ENCODE data around the gene TMEM126A.
A peak's percentile ranks its signal among the peaks of the same experiment; 100 is the strongest.

The TMEM126A gene

DNA sequence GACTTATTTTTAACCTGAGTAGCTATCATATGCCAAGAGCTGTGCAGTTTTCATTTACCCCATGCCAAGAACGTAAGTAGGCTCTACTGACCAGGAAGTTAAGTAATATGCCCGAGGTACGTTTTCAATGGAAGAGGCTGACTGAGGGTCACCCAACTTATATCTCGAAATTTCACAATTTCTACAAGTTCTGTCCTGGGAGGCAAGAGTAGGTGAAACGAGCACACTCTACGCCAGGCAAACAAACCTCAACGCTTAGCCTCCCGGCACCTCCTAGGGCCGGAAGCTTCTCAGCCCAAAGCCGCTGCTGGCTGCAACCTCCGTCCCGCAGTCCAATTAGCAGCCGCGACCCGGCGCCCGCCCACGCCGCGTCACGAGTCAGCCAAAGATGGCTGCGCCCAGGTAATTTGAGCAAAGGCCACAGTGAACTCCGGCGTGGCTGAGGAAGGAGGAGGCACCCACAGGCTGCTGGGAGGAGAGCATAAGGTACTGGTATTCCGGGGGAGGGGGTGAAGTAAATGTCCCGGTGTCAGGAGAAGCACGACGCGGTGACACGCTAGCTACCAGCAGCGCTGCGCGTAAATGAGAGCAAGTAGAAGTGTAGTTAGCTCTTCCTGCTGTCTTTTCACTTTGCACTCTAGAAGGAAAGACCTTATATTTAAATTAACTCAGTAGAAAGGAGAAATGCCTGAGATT lies at the start of gene TMEM126A (continued):
- TF ChIP-seq, protein P1, sequence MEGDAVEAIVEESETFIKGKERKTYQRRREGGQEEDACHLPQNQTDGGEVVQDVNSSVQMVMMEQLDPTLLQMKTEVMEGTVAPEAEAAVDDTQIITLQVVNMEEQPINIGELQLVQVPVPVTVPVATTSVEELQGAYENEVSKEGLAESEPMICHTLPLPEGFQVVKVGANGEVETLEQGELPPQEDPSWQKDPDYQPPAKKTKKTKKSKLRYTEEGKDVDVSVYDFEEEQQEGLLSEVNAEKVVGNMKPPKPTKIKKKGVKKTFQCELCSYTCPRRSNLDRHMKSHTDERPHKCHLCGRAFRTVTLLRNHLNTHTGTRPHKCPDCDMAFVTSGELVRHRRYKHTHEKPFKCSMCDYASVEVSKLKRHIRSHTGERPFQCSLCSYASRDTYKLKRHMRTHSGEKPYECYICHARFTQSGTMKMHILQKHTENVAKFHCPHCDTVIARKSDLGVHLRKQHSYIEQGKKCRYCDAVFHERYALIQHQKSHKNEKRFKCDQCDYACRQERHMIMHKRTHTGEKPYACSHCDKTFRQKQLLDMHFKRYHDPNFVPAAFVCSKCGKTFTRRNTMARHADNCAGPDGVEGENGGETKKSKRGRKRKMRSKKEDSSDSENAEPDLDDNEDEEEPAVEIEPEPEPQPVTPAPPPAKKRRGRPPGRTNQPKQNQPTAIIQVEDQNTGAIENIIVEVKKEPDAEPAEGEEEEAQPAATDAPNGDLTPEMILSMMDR (tag by site-specific recombination; IDR thresholded peaks at IDR 0.05) = no peak
- no peak for TF ChIP-seq ZNF404 (tag by site-specific recombination; IDR thresholded peaks at IDR 0.05)
- TF ChIP-seq, protein P2, sequence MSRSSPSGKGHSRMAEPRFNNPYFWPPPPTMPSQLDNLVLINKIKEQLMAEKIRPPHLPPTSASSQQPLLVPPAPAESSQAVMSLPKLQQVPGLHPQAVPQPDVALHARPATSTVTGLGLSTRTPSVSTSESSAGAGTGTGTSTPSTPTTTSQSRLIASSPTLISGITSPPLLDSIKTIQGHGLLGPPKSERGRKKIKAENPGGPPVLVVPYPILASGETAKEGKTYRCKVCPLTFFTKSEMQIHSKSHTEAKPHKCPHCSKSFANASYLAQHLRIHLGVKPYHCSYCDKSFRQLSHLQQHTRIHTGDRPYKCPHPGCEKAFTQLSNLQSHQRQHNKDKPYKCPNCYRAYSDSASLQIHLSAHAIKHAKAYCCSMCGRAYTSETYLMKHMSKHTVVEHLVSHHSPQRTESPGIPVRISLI (tag by site-specific recombination; IDR thresholded peaks at IDR 0.05) = no peak
- TF ChIP-seq, protein P3, sequence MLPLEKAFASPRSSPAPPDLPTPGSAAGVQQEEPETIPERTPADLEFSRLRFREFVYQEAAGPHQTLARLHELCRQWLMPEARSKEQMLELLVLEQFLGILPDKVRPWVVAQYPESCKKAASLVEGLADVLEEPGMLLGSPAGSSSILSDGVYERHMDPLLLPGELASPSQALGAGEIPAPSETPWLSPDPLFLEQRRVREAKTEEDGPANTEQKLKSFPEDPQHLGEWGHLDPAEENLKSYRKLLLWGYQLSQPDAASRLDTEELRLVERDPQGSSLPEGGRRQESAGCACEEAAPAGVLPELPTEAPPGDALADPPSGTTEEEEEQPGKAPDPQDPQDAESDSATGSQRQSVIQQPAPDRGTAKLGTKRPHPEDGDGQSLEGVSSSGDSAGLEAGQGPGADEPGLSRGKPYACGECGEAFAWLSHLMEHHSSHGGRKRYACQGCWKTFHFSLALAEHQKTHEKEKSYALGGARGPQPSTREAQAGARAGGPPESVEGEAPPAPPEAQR (tag by site-specific recombination; IDR thresholded peaks at IDR 0.05) = no peak
- no peak for TF ChIP-seq ZFP3 (tag by site-specific recombination; IDR thresholded peaks at IDR 0.05; ENCODE audit: low read depth)
- TF ChIP-seq IKZF3 (tag by site-specific recombination; IDR thresholded peaks at IDR 0.05) = no peak
- TF ChIP-seq ZFP69B (tag by site-specific recombination; IDR thresholded peaks at IDR 0.05) = no peak
- TF ChIP-seq SP3 (tag by site-specific recombination; IDR thresholded peaks at IDR 0.05) = peak; percentile 84
- peak; percentile 71; the same call in 1 of the 2 replicates for TF ChIP-seq ZNF501 (tag by site-specific recombination; IDR thresholded peaks at IDR 0.05)
- no peak for TF ChIP-seq ZNF266 (tag by site-specific recombination; IDR thresholded peaks at IDR 0.05; ENCODE audit: low read depth)
- TF ChIP-seq ZNF626 (tag by site-specific recombination; IDR thresholded peaks at IDR 0.05) = no peak
- TF ChIP-seq YY1 (tag by site-specific recombination; IDR thresholded peaks at IDR 0.05) = peak; percentile 75
- TF ChIP-seq, protein P4, sequence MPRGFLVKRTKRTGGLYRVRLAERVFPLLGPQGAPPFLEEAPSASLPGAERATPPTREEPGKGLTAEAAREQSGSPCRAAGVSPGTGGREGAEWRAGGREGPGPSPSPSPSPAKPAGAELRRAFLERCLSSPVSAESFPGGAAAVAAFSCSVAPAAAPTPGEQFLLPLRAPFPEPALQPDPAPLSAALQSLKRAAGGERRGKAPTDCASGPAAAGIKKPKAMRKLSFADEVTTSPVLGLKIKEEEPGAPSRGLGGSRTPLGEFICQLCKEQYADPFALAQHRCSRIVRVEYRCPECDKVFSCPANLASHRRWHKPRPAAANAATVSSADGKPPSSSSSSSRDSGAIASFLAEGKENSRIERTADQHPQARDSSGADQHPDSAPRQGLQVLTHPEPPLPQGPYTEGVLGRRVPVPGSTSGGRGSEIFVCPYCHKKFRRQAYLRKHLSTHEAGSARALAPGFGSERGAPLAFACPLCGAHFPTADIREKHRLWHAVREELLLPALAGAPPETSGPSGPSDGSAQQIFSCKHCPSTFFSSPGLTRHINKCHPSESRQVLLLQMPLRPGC (tag by site-specific recombination; IDR thresholded peaks at IDR 0.05) = no peak
- TF ChIP-seq, protein P5, sequence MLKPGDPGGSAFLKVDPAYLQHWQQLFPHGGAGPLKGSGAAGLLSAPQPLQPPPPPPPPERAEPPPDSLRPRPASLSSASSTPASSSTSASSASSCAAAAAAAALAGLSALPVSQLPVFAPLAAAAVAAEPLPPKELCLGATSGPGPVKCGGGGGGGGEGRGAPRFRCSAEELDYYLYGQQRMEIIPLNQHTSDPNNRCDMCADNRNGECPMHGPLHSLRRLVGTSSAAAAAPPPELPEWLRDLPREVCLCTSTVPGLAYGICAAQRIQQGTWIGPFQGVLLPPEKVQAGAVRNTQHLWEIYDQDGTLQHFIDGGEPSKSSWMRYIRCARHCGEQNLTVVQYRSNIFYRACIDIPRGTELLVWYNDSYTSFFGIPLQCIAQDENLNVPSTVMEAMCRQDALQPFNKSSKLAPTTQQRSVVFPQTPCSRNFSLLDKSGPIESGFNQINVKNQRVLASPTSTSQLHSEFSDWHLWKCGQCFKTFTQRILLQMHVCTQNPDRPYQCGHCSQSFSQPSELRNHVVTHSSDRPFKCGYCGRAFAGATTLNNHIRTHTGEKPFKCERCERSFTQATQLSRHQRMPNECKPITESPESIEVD (tag by site-specific recombination; IDR thresholded peaks at IDR 0.05) = no peak
- no peak for TF ChIP-seq SETDB1 (IDR thresholded peaks at IDR 0.05; ENCODE audit: insufficient read length, low read length)
- TF ChIP-seq ZNF155 (tag by site-specific recombination; IDR thresholded peaks at IDR 0.05) = no peak
- TF ChIP-seq, protein P6, sequence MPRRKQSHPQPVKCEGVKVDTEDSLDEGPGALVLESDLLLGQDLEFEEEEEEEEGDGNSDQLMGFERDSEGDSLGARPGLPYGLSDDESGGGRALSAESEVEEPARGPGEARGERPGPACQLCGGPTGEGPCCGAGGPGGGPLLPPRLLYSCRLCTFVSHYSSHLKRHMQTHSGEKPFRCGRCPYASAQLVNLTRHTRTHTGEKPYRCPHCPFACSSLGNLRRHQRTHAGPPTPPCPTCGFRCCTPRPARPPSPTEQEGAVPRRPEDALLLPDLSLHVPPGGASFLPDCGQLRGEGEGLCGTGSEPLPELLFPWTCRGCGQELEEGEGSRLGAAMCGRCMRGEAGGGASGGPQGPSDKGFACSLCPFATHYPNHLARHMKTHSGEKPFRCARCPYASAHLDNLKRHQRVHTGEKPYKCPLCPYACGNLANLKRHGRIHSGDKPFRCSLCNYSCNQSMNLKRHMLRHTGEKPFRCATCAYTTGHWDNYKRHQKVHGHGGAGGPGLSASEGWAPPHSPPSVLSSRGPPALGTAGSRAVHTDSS (tag by site-specific recombination; IDR thresholded peaks at IDR 0.05) = no peak
- TF ChIP-seq, protein P7, sequence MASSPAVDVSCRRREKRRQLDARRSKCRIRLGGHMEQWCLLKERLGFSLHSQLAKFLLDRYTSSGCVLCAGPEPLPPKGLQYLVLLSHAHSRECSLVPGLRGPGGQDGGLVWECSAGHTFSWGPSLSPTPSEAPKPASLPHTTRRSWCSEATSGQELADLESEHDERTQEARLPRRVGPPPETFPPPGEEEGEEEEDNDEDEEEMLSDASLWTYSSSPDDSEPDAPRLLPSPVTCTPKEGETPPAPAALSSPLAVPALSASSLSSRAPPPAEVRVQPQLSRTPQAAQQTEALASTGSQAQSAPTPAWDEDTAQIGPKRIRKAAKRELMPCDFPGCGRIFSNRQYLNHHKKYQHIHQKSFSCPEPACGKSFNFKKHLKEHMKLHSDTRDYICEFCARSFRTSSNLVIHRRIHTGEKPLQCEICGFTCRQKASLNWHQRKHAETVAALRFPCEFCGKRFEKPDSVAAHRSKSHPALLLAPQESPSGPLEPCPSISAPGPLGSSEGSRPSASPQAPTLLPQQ (tag by site-specific recombination; IDR thresholded peaks at IDR 0.05) = 0 out of 2 replicates have a peak, but pooled peaks have one; percentile 12
- no peak for TF ChIP-seq ZNF433 (tag by site-specific recombination; IDR thresholded peaks at IDR 0.05; ENCODE audit: low read depth)
- no peak for TF ChIP-seq ZNF777 (tag by site-specific recombination; IDR thresholded peaks at IDR 0.05; ENCODE audit: borderline replicate concordance)
- no peak for TF ChIP-seq ZNF2 (tag by site-specific recombination; IDR thresholded peaks at IDR 0.05)
- no peak for TF ChIP-seq ZNF16 (tag by site-specific recombination; IDR thresholded peaks at IDR 0.05; ENCODE audit: low read depth)
- peak; percentile 95 for TF ChIP-seq KLF10 (tag by site-specific recombination; IDR thresholded peaks at IDR 0.05)
- TF ChIP-seq, protein P8, sequence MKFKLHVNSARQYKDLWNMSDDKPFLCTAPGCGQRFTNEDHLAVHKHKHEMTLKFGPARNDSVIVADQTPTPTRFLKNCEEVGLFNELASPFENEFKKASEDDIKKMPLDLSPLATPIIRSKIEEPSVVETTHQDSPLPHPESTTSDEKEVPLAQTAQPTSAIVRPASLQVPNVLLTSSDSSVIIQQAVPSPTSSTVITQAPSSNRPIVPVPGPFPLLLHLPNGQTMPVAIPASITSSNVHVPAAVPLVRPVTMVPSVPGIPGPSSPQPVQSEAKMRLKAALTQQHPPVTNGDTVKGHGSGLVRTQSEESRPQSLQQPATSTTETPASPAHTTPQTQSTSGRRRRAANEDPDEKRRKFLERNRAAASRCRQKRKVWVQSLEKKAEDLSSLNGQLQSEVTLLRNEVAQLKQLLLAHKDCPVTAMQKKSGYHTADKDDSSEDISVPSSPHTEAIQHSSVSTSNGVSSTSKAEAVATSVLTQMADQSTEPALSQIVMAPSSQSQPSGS (tag by site-specific recombination; IDR thresholded peaks at IDR 0.05; ENCODE audit: low read depth) = no peak
- TF ChIP-seq, protein P9, sequence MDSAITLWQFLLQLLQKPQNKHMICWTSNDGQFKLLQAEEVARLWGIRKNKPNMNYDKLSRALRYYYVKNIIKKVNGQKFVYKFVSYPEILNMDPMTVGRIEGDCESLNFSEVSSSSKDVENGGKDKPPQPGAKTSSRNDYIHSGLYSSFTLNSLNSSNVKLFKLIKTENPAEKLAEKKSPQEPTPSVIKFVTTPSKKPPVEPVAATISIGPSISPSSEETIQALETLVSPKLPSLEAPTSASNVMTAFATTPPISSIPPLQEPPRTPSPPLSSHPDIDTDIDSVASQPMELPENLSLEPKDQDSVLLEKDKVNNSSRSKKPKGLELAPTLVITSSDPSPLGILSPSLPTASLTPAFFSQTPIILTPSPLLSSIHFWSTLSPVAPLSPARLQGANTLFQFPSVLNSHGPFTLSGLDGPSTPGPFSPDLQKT (IDR thresholded peaks at IDR 0.05; ENCODE audit: borderline replicate concordance, low read depth, low read length) = no peak
- TF ChIP-seq ZNF311 (tag by site-specific recombination; IDR thresholded peaks at IDR 0.05; ENCODE audit: borderline replicate concordance) = no peak
